Activated CD4-positive, alpha-beta T cell treated with anti-CD3 and anti-CD28 coated beads, Interleukin-2, amount 50 U/mL, for 4 hours (primary cell): Measurements from ENCODE around the gene PRTN3.

Source experiments
- DNase-seq, 2 experiments: peaks; one replicate each; pipeline ENCODE4 v3.0.0-alpha.2; 2020

Gene PRTN3, protein sequence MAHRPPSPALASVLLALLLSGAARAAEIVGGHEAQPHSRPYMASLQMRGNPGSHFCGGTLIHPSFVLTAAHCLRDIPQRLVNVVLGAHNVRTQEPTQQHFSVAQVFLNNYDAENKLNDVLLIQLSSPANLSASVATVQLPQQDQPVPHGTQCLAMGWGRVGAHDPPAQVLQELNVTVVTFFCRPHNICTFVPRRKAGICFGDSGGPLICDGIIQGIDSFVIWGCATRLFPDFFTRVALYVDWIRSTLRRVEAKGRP

DNA sequence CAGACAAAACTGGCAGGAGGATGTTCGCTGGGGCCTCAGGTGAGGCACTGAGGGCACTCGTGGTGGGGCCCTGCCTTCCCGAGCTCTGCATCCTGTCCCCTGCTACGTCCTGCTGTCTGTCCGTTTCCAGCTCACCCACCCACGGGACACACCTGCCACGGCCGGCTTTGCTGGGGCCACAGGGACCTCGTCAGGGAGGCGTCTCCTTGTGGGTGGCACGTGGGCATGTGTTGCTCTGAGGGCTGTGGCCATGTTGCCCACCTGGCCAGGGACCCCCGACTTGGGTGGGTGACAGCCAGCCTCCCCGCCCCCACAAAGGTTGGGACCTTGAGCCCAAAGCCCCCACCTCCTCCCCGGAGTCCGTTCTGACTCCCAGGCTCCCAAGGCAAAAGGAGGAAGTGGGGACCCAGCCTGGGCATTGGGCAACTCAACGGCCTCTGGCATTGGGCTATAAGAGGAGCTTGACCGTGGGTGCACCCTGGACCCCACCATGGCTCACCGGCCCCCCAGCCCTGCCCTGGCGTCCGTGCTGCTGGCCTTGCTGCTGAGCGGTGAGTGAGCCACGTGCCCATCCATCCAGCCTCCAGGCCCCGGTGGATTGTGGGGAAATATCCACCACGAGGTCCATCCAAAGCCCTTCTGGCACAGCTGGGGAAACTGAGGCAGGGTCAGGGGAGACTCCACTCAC lies at the start of gene PRTN3:
Gene PRTN3, plus strand, starts transcription at position 481 of the 688 bp plus-strand sequence. Its CDS starts 10 bp downstream, at position 491.
- DNase-seq, result no peak

DNA sequence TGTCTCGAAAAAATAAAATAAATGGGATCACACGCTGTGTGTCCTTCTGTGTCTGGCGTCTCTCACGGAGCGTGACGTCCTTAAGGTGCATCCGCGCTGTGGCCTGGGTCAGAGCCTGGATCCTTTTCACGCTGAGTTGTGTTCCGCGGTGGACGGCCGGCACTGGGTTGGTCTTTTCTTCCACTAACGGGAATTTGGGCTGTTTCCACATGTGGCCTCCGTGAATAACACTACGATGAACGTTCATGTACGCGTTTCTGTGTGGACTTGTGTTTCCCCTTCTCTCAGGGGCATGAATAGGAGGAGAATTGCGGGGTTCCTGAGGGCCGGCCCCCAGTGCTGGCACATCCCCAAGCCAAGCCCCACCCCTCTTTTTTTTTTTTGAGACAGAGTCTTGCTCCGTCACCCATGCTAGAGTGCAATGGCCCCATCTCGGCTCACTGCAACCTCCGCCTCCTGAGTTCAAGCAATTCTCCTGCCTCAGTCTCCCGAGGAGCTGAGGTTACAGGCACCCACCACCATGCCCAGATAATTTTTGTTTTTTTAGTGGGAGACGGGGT lies 49.7 kb upstream of the PRTN3 start:
- DNase-seq, result no peak

DNA sequence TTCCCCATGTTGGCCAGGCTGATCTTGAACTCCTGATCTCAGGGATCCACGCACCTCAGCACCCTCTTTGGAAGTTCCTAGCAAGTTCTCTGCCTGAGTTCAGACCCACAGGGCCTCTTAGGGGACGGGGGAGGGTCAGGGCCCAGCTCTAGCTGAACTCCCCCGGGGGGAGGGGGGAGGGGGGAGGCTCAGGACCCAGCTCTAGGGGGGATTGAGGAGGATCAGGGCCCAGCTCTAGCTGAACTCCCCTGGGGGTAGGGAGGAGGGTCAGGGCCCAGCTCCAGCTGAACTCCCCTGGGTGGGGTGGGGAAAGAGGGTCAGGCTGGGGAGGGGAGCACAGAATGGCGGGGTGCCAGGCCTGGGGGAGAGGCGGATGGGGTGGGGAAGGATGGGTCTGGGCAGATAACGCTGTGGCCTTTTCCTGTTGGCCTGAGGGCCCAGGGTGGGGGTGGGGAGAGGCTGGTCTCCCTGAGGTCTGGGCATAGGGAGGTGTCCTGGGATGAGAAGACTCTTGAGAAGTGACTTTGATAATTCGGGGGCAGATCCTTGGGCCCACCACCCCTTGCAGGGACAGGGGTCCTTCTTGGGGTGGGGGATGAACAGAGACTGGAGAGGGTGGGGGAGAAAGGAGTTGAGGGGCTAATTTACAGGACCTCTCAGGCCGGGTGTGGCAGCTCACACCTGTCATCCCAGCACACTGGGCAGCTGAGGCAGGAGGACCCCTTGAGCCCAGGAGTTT lies 49.1 kb upstream of the PRTN3 start:
- no peak for DNase-seq

DNA sequence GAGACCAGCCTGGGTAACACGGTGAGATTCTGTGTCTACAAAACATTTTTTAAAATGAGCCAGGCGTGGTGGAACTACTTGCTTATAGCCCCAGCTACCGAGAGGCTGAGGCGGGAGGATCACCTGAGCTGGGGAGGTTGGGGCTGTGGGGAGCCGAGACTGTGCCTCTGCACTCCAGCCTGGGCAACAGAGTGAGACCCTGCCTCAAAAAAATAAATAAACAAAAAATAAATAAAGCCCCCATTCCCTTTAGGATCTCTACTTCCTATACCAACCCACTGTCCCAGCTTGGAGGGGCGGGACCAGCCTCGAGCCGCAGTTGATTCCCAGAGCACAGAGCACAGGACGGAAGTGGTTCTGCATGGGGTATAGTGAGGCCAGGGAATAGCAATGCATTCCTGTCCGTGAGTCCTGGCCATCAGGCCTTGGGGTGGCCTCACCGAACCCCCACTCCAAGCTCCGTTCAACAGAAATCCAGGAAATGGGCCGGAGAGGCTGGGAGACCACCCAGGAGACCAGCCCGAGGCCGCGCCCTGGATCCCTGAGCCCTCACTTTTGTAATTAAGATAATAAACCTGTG lies 48.4 kb upstream of the PRTN3 start:
- DNase-seq, result no peak

DNA sequence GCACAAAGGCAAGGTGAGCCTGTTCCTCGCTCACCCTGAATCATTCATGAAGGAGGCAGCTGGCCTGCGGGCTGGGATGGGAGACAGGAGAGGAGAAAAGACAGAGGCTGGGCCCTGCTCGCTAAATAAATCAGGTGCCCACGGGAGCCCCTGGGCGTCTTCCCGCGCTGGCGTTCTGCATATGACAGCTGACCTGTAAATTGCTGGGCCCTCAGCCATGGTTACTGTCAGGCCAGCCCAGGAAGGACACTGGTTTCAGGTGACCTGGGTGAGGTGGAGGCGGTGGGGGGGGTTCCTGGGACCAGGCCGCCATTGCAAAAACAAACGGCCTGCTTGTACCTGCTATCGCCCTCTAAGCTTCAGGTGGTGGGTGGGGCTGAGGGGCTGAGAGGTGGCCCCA lies 47.0 kb upstream of the PRTN3 start:
- DNase-seq, result no peak

DNA sequence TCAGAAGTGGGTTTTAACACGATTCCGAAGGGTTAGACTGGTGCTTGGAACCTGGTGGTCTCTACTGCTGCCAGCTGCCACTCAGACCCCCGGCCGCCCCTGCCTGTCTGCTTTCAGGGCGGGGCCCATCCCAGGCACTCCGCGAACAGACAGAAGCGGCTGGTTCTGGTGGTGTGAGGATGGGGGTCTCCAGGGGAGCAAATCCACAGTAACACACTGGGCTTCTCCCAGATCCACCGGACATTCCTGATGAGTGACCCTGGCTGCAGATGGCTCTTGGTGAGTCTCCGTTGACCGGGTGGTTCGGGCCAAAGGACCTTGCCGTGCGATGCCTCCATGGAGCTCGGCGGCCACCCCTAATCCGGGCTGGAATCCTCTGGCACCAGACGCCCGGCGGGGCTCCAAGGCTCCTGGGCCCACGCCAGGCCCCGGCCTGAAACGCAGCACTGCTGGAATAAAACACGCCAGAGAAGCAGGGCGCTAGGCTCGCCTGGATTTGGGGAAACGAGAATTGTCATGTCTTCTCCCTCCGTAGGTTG lies 45.7 kb upstream of the PRTN3 start:
- no peak for DNase-seq

DNA sequence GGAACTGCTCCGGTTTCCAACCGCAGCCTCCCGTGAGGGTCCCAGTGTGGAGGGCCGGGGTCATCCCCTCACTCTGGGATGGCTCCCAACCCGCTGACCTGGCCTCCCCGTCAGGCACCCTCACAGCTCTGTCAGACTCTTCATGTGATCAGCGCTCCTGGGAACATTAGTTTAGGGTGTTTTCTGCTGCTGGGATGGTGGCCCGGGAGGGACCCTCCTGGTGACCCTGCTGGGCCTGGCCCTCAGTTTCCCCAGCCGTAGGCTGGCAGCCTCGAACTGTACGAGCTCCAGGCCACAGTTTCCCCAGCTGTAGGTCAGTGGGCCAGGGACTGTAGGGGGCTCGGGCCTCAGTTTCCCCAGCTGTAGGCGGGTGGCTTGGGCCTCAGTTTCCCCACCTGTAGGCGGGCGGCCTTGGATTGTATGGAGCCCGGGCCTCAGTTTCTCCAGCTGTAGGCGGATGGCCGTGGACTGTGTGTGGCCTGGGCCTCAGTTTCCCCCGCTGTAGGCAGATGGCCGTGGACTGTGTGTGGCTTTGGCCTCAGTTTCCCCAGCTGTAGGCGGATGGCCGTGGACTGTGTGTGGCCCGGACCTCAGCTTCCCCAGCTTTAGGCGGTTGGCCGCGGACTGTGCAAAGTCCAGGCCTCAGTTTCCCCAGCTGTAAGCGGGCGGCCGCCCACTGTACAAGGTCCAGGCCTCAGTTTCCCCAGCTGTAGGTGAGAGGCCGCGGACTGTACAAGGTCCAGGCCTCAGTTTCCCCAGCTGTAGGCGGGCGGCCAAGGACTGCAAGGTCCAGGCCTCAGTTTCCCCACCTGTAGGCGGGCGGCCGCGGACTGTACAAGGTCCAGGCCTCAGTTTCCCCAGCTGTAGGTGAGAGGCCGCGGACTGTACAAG lies 44.9 kb upstream of the PRTN3 start:
- no peak for DNase-seq

DNA sequence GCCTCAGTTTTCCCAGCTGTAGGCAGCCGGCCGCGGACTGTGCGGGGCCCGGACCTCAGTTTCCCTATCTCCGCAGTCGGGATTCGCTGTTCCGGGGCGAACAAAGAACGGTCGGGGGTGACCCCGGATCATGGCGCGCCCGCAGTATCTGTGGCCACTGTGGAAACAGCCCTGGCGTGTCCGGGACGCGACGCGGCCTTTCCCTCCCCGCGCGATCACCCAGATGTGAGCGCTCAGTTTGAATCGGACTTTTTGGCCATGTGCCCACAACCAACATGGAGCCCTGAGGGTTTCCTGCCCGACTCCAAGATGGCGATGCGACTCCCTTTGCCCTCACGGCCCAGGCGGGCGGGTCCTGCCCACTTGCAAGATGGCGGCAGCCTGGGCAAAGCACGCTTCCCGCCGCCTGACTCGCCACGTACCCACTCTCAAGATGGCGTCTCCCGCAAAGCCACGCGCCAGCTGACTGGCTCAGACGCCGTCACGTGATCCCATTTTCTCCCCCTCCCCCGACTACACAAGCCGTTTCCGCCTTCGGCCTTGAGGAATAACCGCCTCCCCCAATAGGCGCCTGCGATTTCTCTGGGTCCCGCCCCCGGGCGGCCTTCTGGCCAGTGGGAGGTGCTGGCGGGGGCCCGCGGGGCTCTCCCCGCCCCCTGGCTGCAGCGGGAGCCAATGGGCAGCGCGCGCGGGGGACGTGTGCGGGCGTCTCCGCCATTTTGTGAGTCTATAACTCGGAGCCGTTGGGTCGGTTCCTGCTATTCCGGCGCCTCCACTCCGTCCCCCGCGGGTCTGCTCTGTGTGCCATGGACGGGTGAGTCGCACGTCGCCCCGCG lies 43.9 kb upstream of the PRTN3 start, which contains the start of gene PTBP1:
Gene PTBP1, plus strand, starts transcription at position 761 of the 836 bp plus-strand sequence. Its CDS starts 46 bp downstream, at position 807.
- DNase-seq, result peak; percentile 99 to 100

DNA sequence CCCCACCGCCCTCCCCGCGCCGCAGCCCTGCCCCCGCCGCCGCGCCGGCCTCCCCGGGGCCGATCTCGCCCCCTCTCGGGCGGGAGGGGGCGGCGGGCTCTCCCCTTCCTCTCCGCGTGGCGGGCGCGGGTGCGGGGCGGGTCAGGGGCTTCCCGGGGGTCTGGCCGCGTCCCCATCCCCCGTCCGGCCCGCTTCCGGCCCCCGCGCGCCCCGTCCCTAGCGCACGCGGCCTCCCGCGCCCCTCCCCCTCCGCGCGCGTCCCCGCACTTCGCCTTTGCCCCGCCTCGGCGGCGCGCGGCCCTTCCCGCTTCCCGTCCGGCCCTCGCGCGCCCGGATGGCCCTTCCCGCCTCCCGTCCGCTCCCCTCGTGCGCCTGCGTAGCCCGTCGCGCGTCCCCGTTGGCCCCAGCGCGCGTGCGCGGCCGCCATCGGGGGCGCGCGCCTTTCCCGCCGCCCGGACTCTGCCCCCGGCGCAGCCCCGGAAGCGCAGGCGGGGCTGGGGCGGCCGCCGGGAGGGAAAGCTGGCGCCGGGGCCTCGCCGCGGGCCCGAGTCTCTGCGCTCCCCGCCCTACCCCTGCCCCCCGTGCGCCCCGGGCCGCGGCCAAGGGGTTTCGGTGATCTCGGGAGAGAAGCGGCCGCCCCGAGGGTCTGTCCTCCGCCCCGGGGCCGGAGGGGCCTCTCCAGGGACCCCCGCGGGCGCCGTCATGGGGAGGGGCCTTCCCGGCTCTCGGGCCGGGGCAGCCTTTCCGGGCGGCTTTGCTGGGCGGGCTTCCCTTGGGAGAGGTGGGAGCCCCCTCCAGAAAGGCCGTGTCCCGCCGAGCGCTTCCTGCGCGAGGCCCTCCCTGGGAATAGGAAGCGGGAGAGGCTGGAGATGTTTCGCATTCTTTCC lies 43.0 kb upstream of the PRTN3 start:
- DNase-seq, result peak; percentile 69 to 74

DNA sequence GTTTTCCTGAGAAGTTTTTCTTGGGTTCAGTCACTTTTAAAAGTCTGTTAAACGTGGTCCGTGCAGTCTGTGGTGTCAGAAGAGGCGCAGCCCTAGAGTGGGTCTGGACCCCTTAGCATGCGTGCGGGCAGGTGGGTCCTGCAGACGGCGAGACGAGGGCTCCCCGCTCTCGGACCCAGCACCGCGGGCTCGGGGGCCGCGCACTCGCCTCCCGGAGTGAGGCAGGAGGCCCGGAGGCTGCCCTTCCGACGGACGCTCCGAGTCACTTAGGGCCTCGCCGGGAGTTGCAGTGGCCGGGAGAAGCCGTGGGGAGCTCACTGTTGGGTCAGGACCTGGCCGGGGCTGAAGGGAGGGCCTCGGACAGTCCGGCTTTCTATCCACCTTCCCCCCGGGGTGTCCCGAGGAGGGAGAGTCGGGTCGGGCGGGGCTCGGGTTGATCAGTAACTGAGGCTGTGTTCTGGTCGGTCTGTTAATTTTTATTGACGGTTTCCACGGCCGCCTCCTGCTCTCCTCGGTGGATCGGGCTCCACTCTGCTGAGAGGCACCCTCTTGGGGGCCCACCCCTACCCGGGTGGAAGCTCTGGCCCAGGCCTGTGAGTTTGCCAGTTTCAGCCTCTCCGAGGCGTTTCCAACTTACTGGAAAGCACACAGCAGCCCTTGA lies 42.3 kb upstream of the PRTN3 start:
- DNase-seq, result no peak

DNA sequence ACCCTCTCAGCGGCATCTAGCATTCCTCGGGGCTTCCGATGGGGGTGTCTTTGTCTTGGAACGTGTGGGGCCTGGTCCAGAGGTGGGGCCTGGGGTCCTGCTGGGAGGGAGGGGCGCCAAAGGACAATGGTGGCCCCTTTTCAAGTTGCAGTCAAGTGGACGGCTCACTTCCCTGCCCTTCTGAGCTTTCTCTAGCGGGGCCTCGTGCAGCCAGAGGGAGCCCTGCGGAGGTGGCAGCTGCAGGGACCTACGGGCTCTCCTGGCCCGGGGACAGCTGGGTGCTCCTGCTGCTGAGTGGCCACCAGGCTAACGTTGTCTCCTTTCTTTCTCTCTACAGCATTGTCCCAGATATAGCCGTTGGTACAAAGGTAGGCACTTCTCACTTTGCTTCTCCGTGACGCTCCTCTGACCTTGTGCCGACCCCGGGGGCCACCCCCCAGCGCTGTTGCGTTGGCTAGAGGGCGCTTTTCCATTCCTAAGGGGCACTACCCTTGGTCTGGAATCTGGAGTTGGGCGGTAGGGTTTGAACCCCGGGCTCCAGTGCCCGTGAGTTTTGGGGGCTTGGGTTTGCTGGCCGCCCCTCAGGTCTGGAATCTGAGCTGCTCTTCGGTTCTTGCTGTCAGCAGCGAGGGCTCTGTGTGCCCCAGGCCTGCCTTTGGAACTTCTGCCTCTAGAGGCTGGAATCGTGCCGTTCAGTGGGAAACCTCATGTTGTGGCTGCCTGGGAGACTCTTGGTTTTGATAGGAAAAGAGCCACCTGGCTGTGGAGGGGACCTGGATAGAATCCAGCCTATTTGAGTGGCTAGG lies 41.5 kb upstream of the PRTN3 start:
- DNase-seq, result no peak

DNA sequence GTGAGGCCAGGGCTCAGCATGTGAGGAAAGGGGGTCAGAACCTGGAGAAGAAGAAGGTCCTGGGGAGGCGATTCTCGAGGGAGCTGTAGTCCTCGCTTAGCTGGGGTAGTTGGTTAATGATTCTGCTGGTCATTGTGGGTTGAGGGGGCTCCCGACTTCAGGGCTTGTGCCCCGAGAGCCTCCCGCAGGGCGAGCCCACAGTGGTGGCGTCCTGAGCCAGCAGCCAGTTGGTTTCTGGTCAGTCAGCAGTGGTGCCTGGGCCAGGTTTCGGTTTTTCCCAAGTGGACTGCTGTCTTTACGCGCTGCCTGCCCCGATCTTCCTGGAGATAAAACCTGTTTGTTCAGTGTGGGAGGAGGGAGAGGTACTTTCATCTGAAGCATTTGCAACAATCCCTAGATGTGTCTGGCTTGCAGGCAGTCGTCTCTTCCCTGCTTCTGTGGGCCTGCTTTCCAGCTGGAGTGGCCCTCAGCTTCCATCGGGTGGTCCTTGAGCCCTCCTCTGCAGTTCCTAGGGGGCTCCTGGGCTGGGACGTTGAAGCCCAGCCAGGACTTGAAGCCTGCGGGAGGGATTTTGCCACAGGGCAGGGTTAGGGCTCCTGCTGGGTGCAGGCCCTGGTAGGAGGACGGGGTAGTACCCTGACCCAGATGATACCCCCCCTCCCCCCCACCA lies 40.3 kb upstream of the PRTN3 start:
- no peak for DNase-seq

DNA sequence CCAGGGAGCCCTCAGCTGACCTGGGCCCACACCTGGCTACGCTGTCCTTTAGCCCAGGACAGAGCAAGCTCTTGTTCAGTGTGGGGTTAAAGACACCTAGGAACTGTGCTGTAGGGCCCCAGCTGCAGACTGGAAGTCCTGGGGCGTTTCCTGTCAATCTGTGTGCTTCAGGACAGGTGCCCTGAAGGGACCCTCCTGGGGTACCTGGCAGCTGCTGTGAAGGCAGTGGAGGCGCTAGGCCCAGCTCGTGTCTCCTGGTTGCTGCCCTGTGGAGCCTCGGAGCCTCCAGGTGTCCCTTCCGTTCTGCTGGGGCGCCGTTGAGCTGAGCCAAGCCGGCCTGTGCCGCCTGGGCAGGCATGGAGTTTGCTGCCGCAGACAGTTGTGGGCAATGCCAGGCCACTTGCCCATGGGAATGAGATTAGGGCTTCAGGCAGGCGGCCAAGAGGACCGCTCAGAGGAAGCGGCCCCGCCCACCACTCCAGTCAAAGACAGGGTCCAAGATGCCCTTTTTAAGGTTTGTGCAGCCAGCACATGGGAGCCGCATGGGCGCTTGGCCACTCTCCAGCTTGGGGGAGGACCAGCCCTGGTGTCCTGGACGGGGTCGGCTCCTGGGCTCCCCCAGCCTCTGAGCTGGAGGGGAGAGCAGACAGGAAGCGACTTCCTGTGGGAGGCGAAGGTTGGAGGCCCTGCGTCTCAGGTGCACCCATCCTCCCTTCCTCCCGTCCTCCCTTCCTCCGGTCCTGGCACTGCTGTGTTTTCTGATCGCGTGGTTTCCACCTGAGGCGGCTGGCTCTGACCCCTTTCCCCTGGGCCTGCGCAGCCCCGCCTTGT lies 39.6 kb upstream of the PRTN3 start:
- no peak for DNase-seq

DNA sequence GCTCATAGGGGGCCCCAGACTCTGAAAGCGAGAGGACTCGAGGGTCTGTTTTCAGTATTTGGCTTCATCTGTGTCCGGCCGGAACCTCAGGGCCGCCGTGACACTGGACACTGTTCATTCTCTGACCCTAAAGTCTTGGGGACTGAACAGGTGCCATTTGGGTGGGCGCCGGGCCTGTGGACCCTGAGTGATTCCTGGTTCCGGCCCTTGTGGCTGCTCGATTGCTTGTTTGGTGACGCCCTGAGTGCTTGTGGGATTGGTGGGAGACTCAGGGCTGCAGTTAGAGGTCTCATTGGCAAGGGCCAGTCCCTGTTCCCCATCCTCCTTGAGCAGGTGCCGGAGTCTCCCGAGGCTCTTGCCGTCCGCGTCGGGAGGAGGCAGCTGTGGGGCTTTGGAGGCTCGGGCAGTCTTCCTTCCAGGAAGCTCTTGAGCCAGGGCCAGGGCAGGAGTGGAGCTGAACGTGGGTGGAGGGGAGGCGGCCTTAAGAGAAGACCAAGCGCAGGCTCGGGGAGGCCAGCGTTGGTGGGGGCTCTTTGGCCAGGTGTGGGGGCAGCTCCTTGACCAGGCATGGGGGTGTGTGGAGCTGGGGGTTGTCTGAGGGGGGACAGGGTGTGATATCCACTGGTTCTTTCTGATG lies 38.8 kb upstream of the PRTN3 start:
- no peak for DNase-seq

DNA sequence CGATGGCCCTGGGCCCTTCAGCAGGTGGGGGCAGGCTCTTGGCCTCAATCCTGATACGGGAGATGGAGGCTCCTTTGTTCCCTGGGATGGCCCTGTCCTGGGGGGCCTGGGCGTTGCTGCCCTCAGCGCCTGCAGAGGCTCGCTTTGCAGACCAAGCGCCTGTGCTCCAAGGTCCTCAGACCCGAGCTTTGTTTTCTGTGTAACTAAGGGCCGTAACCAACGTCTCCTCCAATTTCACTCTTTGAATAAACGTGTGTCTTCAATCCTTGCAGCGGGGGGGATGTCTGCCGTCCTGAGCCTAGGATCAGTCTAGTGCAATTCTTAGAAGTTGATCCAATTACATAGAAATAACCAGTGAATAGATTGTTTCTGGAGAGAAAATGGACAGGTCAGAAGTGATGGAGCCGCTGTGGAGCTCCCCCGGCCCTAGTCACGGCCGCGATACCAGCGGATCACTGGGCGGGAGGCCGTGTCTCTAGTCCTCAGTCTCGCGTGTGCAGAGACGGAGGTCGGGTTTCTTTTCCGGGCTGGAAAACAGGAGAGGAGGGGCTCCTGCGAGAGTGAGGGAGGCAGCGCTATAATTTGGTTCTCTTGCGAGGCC lies 38.2 kb upstream of the PRTN3 start:
- DNase-seq, result no peak

DNA sequence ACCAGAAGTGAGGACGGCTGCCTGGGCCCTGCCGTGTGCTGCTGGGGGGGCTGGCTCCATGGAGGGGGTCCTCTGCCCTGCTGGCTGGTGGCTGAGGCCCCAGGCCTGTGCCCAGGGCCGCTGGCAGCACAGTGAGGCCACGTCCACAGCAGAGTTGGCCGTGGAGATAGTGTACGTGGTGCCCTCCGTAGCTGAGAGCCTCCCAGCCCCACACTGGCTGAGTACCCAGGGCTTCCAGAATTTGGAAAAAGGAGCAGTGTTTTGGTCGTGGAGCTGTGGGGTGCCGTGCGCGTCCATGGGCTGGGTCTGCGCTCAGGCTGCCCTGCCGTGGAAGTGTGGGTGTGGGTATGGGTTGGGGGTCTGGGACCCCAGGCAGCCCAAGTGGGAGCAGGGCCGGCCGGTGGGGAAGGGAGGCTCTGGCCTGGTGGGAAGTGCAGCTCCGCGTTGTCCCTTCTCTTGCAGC lies 37.7 kb upstream of the PRTN3 start:
- no peak for DNase-seq
